MM.1S (cell line): Measurements from ENCODE around the gene ARPC1B.

ENCODE experiments used
- EZH2 ChIP-seq: fragments of 300-600 bp; sonication (generic); optimal IDR thresholded peaks from 2 replicates; pipeline ENCODE3; 2017; ENCODE audit warnings: low read depth, mild to moderate bottlenecking, antibody characterized with exemption, low read length, mixed read lengths
- EZH2phosphoT487 ChIP-seq: fragments of 300-600 bp; sonication (generic); IDR thresholded peaks from 2 replicates; pipeline ENCODE4 v1.6.1; 2018; ENCODE audit warnings: antibody characterized with exemption, low read length
- TF ChIP-seq, protein P1 (sequence below): fragments of 300-600 bp; sonication (generic); IDR thresholded peaks from 2 replicates; pipeline ENCODE4 v1.5.1; 2016; ENCODE audit warnings: antibody characterized with exemption, low read length, mixed read lengths

DNA sequence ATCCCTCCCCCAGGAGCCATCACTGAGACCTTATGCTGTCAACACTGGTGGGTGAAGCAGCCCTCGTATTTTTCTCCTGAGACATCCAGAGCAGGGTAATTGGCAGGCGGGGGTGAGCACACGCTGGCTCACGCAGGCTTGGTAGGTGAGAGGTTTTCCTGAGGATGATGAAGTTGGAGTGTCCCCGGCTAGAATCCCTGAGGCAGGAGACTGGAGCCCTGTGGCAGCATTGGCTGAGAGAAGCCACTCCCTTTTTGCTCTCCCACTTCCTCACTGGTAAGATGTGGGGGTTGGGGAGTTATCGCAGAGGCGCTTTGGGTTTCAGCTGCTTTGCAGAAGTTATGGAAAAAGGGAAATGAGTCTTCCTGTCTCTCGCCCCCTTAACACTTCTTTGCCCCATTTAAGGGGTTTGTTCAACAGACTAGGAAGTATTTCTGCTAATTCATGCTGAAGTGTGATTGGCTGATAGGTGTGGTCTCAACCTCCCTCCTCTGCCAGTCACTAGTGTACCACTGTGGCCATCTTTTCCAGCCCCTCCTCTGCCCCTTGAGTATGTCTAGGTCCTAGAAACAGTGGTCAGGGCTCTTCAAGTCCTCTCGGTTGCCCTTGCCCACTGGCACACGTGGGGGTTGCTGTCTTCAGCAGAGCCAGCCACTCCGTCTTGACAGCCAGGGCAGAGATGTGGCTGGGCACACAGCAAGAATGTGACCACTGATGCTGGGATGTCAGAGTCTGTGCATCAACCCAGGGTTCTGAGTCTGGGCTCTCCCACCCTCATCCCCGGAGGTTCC, 5.7 kb downstream of the ARPC1B start:
- TF ChIP-seq, protein P1, sequence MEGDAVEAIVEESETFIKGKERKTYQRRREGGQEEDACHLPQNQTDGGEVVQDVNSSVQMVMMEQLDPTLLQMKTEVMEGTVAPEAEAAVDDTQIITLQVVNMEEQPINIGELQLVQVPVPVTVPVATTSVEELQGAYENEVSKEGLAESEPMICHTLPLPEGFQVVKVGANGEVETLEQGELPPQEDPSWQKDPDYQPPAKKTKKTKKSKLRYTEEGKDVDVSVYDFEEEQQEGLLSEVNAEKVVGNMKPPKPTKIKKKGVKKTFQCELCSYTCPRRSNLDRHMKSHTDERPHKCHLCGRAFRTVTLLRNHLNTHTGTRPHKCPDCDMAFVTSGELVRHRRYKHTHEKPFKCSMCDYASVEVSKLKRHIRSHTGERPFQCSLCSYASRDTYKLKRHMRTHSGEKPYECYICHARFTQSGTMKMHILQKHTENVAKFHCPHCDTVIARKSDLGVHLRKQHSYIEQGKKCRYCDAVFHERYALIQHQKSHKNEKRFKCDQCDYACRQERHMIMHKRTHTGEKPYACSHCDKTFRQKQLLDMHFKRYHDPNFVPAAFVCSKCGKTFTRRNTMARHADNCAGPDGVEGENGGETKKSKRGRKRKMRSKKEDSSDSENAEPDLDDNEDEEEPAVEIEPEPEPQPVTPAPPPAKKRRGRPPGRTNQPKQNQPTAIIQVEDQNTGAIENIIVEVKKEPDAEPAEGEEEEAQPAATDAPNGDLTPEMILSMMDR, result no peak
- TF ChIP-seq EZH2phosphoT487 (no peak), EZH2 (no peak)
